Tibial nerve (tissue), 4 donors: ENCODE data around the gene TOR1AIP2.

Experiments used
- CTCF ChIP-seq, 5 experiments: fragments of 200-600 bp in 3 of 5; fragments of 450-650 bp in 2 of 5; sonication (generic) in 3 of 5; IDR thresholded peaks; one replicate each; pipeline ENCODE4 v1.5.1; 2016 to 2019; ENCODE audit warnings: antibody characterized with exemption in 5 of 5, mild to moderate bottlenecking in 3 of 5, moderate library complexity in 2 of 5
- EP300 ChIP-seq, 2 donors: sonication (generic); formaldehyde crosslinking; IDR thresholded peaks; one replicate each; pipeline ENCODE4 v1.6.1; 2017; ENCODE audit warnings: antibody characterized with exemption in 2 of 2, mild to moderate bottlenecking in 1 of 2

GRCh38 chr1:179924268-179924667, 46.7 kb upstream of the TOR1AIP2 start:
- TF ChIP-seq CTCF (IDR thresholded peaks at IDR 0.05), result no peak
- no peak for TF ChIP-seq EP300 (IDR thresholded peaks at IDR 0.05)
